Right lobe of liver (tissue), 4 donors: ENCODE results near the gene TBRG4.

ENCODE experiments used
- CTCF ChIP-seq, 4 donors: fragments of 200-600 bp in 3 of 4; fragments of 450-650 bp in 1 of 4; IDR thresholded peaks; one replicate each; pipeline versions ENCODE4 v1.5.1 to v1.8.0; 2016 to 2022; ENCODE audit warnings: antibody characterized with exemption in 4 of 4, mild to moderate bottlenecking in 2 of 4
- POLR2A ChIP-seq: fragments of 450-650 bp; IDR thresholded peaks from one replicate; pipeline ENCODE4 v1.6.1; 2017; ENCODE audit warnings: antibody characterized with exemption, mild to moderate bottlenecking
- donor health status: DM: no; HTN: no; CAD: no.
- donor health status: DM: no; HTN: no; CAD: no.
- donor health status: DM: no; HTN: yes; CAD: no.

- no peak for TF ChIP-seq POLR2A
- TF ChIP-seq CTCF (IDR thresholded peaks at IDR 0.05), result no peak
These were observed 44.4 kb upstream of the TBRG4 start for GRCh38 chr7:45155941-45156340.
